Fibroblast of pulmonary artery (primary cell): Measurements from ENCODE around the gene COG2.
"Not testable (repeated sequence)": the region's sequence is repeated elsewhere in the genome, so short reads cannot be mapped to it uniquely, and the experiment has no call there.

ENCODE experiments used
- DNase-seq: peaks from one replicate; pipeline ENCODE4 v3.0.0-alpha.2; 2010; ENCODE audit warnings: low read depth
- H3K4me3 ChIP-seq: replicated peaks from 2 replicates; pipeline ENCODE4 v1.5.1; 2011; ENCODE audit warnings: low read depth, mild to moderate bottlenecking, control low read depth, low read length, moderate library complexity
- CTCF ChIP-seq: IDR thresholded peaks from 2 replicates; pipeline ENCODE4 v1.5.1; 2011; ENCODE audit warnings: mild to moderate bottlenecking, control low read depth, low read length, inconsistent platforms; ENCODE audit errors: missing control alignments

Gene COG2

GRCh38 chr1:230599926-230600656 lies 42.2 kb upstream of the COG2 start:
- DNase-seq = no peak
- no peak overlapping the region for H3K4me3 ChIP-seq
- TF ChIP-seq CTCF = no peak

GRCh38 chr1:230600657-230601400 lies 41.5 kb upstream of the COG2 start:
- not testable (repeated sequence) for DNase-seq

GRCh38 chr1:230609208-230609607 lies 33.1 kb upstream of the COG2 start:
- no peak for TF ChIP-seq CTCF
- no peak overlapping the region for H3K4me3 ChIP-seq
- no peak for DNase-seq

More at GRCh38 chr1:230600657-230601400, 41.5 kb upstream of the COG2 start:
- not testable (repeated sequence) for H3K4me3 ChIP-seq

GRCh38 chr1:230610589-230610988 lies 31.7 kb upstream of the COG2 start:
- TF ChIP-seq CTCF = no peak
- DNase-seq = no peak
- H3K4me3 ChIP-seq = no peak overlapping the region

- H3K4me3 ChIP-seq = no peak overlapping the region
- no peak for DNase-seq
- TF ChIP-seq CTCF = no peak
Observed at GRCh38 chr1:230611128-230611877, 31.0 kb upstream of the COG2 start.

- DNase-seq = no peak
- no peak overlapping the region for H3K4me3 ChIP-seq
- no peak for TF ChIP-seq CTCF
Observed at GRCh38 chr1:230611878-230612235, 30.4 kb upstream of the COG2 start.

- H3K4me3 ChIP-seq = no peak overlapping the region
- no peak for DNase-seq
- no peak for TF ChIP-seq CTCF
Observed at GRCh38 chr1:230612651-230613050, 29.6 kb upstream of the COG2 start.
